ENCODE data around the gene SPPL2C.

GRCh38 chr17:45857977-45858708, 13.5 kb downstream of the SPPL2C start:
- TF ChIP-seq CTCF (IDR thresholded peaks at IDR 0.05) (no peak), POLR2A (IDR thresholded peaks at IDR 0.05) (no peak), POLR2AphosphoS5 (IDR thresholded peaks at IDR 0.05) (no peak), EP300 (IDR thresholded peaks at IDR 0.05) (no peak)

All from sigmoid colon (tissue), 4 donors.